GM18951 (cell line): ENCODE data around the gene NACA2.
"Not testable (repeated sequence)": the region's sequence is repeated elsewhere in the genome, so short reads cannot be mapped to it uniquely, and the experiment has no call there.

Experiments used
- POLR2A ChIP-seq: IDR thresholded peaks from 4 replicates; pipeline ENCODE4 v1.6.1; 2011; ENCODE audit warnings: mild to moderate bottlenecking; ENCODE audit not compliant: insufficient read length, insufficient read depth; ENCODE audit errors: extremely low read depth
- in situ Hi-C: fragments of 300-500 bp; cut with MboI; formaldehyde crosslinking; loops from one replicate; pipeline ENCODE4 v1.12.0; 2022; ENCODE audit warnings: low sequenced_read_pairs, mixed read lengths, inconsistent platforms; ENCODE audit not compliant: unreplicated experiment

Gene NACA2

GRCh38 chr17:61591018-61591417 is at the start of gene NACA2:
Gene NACA2, minus strand, starts transcription at chr17:61591219. Its CDS starts 39 bp downstream, at chr17:61591180.
- TF ChIP-seq POLR2A = no peak
- in situ Hi-C loops = no loop called here

- TF ChIP-seq POLR2A = no peak
- in situ Hi-C loops = loop anchor here (5.0 to 10.0 kb wide), 2 partner anchors 197 to 465 kb away; no protein-coding TSS in a partner anchor
These were observed 48.8 kb upstream of the NACA2 start for GRCh38 chr17:61639818-61640217.

- in situ Hi-C loops = loop anchor here (5.0 to 10.0 kb wide), 2 partner anchors 199 to 467 kb away; no protein-coding TSS in a partner anchor
- no peak for TF ChIP-seq POLR2A
These were observed 47.1 kb upstream of the NACA2 start for GRCh38 chr17:61638087-61638486.

- in situ Hi-C loops = loop anchor here (5.0 to 10.0 kb wide), 2 partner anchors 201 to 469 kb away; no protein-coding TSS in a partner anchor
- TF ChIP-seq POLR2A = no peak
These were observed 45.0 kb upstream of the NACA2 start for GRCh38 chr17:61635913-61636432.

- TF ChIP-seq POLR2A = no peak
- in situ Hi-C loops = loop anchor here (5.0 to 10.0 kb wide), 2 partner anchors 202 to 470 kb away; no protein-coding TSS in a partner anchor
These were observed 44.0 kb upstream of the NACA2 start for GRCh38 chr17:61634942-61635538.

GRCh38 chr17:61634011-61634539 is 43.1 kb upstream of the NACA2 start:
- in situ Hi-C loops = loop anchor here (10.0 kb wide), 1 partner anchor 471 kb away; no protein-coding TSS in a partner anchor

GRCh38 chr17:61632826-61633225 is 41.8 kb upstream of the NACA2 start:
- in situ Hi-C loops = loop anchor here (10.0 kb wide), 1 partner anchor 472 kb away; no protein-coding TSS in a partner anchor
- TF ChIP-seq POLR2A = no peak

More at GRCh38 chr17:61634011-61634539, 43.1 kb upstream of the NACA2 start:
- no peak for TF ChIP-seq POLR2A

- no peak for TF ChIP-seq POLR2A
- in situ Hi-C loops = loop anchor here (10.0 kb wide), 1 partner anchor 473 kb away; no protein-coding TSS in a partner anchor
These were observed 40.8 kb upstream of the NACA2 start for GRCh38 chr17:61631800-61632199.

- in situ Hi-C loops = not testable (repeated sequence)
These were observed 37.1 kb upstream of the NACA2 start for GRCh38 chr17:61628158-61628557.

GRCh38 chr17:61627658-61628057 is 36.6 kb upstream of the NACA2 start:
- no peak for TF ChIP-seq POLR2A
- in situ Hi-C loops = no loop called here

- in situ Hi-C loops = no loop called here
- TF ChIP-seq POLR2A = no peak
These were observed 36.1 kb upstream of the NACA2 start for GRCh38 chr17:61627125-61627524.

GRCh38 chr17:61625564-61625963 is 34.5 kb upstream of the NACA2 start:
- no peak for TF ChIP-seq POLR2A
- in situ Hi-C loops = no loop called here

GRCh38 chr17:61624951-61625350 is 33.9 kb upstream of the NACA2 start:
- in situ Hi-C loops = no loop called here
- TF ChIP-seq POLR2A = no peak

GRCh38 chr17:61621317-61621716 is 30.3 kb upstream of the NACA2 start:
- in situ Hi-C loops = no loop called here

More at GRCh38 chr17:61621317-61621716, 30.3 kb upstream of the NACA2 start:
- TF ChIP-seq POLR2A = no peak
